Spleen (tissue), 11 donors: ENCODE results near the gene DOCK2. TPM values are rescaled to one million over a fixed set of nuclear protein-coding genes. Genes with fewer than 3 reads are reported as not detected.
A peak's percentile ranks its signal among the peaks of the same experiment; 100 is the strongest.

Experiments used
- DNase-seq: peaks from one replicate; pipeline ENCODE4 v3.0.0-alpha.2; 2020
- H3K27ac ChIP-seq, 8 donors: fragments of 200-600 bp; sonication (generic) in 7 of 8; 1 replicate in 4 of 8; 2 replicates in 4 of 8; pipeline versions ENCODE4 v1.5.0 to v1.8.0; 2016 to 2021; ENCODE audit warnings: inconsistent platforms in 4 of 8, mild to moderate bottlenecking in 4 of 8, moderate library complexity in 1 of 8
- H3K27me3 ChIP-seq, 7 donors: fragments of 200-600 bp; sonication (generic) in 6 of 7; replicated peaks in 1 of 7; 1 replicate in 4 of 7; 2 replicates in 3 of 7; pipeline versions ENCODE4 v1.5.0 to v1.8.0; 2016 to 2021; ENCODE audit warnings: inconsistent platforms in 3 of 7, mild to moderate bottlenecking in 1 of 7
- H3K36me3 ChIP-seq, 6 donors: fragments of 200-600 bp; sonication (generic) in 5 of 6; 1 replicate in 4 of 6; 2 replicates in 2 of 6; pipeline versions ENCODE4 v1.5.0 to v1.8.0; 2016 to 2021; ENCODE audit warnings: inconsistent platforms in 2 of 6
- H3K4me1 ChIP-seq, 6 donors: fragments of 200-600 bp; sonication (generic) in 5 of 6; 1 replicate in 3 of 6; 2 replicates in 3 of 6; pipeline versions ENCODE4 v1.5.0 to v1.8.0; 2016 to 2021; ENCODE audit warnings: inconsistent platforms in 3 of 6
- H3K4me3 ChIP-seq, 8 donors: fragments of 200-600 bp; sonication (generic) in 7 of 8; 1 replicate in 4 of 8; 2 replicates in 4 of 8; pipeline versions ENCODE4 v1.5.0 to v1.8.0; 2016 to 2021; ENCODE audit warnings: inconsistent platforms in 4 of 8, mild to moderate bottlenecking in 4 of 8, moderate library complexity in 2 of 8
- H3K9me3 ChIP-seq, 8 donors: fragments of 200-600 bp; sonication (generic) in 7 of 8; 1 replicate in 4 of 8; 2 replicates in 4 of 8; pipeline versions ENCODE4 v1.5.0 to v1.8.0; 2016 to 2021; ENCODE audit warnings: inconsistent platforms in 4 of 8
- POLR2A ChIP-seq, 3 donors: fragments of 450-650 bp; IDR thresholded peaks; one replicate each; pipeline ENCODE4 v1.5.1; 2017; ENCODE audit warnings: antibody characterized with exemption in 3 of 3, mild to moderate bottlenecking in 1 of 3
- POLR2AphosphoS5 ChIP-seq, 3 donors: sonication (generic); formaldehyde crosslinking; IDR thresholded peaks; one replicate each; pipeline ENCODE4 v1.5.1; 2017; ENCODE audit warnings: antibody characterized with exemption in 3 of 3
- WGBS, 5 donors: extraction: QIAGEN DNeasy Blood & Tissue Kit in 3 of 5; methylation state at CpG; one replicate each; pipeline versions ENCODE4 v1.1.5 to v1.1.7; 2013 to 2018; 5-methylcytosine and 5-hydroxymethylcytosine counted together
- intact Hi-C: fragments of 100-400 bp; cut with DNase I; formaldehyde crosslinking; loops from one replicate; pipeline ENCODE4 v1.15.0; 2023; ENCODE audit warnings: low total_unique reads
- polyA plus RNA-seq, 3 donors: library from polyadenylated mRNA; stranded (reverse); fragments of 200-250 nt; gene quantifications; one replicate each; pipeline ENCODE4 v1.2.1, GENCODE V29; 2013
- total RNA-seq, 7 donors: library from RNA; depleted of rRNA in 3 of 7; stranded (reverse); fragments of >200 nt in 3 of 7; fragmentation: NEBNext Ultra II Directional in 4 of 7; extraction: Animal tissue kit (Norgen Biotek cat#: 25700) in 4 of 7; gene quantifications; one replicate each; pipeline versions ENCODE4 v1.1.0 to v1.2.1, GENCODE V29; 2016 to 2021
- TF ChIP-seq, protein P1 (sequence below), 11 experiments: fragments of 200-600 bp in 7 of 11; fragments of 450-650 bp in 4 of 11; sonication (generic) in 4 of 11; IDR thresholded peaks in 8 of 11; conservative IDR thresholded peaks in 3 of 11; 1 replicate in 7 of 11; 2 replicates in 4 of 11; pipeline versions ENCODE4 v1.4.0 to v1.8.0; 2016 to 2021; ENCODE audit warnings: antibody characterized with exemption in 11 of 11, inconsistent platforms in 4 of 11, mild to moderate bottlenecking in 1 of 11
- donor health status: healthy with polysubstance abuse.
- donor health status: DM: no; HTN: no; CAD: no; lungs with moderate emphysema.
- donor health status: DM: no; HTN: no; CAD: no.
- donor health status: Bipolar disorder and iron deficiency.
- donor health status: healthy.
- donor health status: DM: no; HTN: no; CAD: no.
- donor health status: DM: yes; HTN: yes; CAD: no.

DOCK2 gene
- total and polyA plus RNA-seq, 10 donors, result 30.6 to 321 (median 198) TPM

DNA sequence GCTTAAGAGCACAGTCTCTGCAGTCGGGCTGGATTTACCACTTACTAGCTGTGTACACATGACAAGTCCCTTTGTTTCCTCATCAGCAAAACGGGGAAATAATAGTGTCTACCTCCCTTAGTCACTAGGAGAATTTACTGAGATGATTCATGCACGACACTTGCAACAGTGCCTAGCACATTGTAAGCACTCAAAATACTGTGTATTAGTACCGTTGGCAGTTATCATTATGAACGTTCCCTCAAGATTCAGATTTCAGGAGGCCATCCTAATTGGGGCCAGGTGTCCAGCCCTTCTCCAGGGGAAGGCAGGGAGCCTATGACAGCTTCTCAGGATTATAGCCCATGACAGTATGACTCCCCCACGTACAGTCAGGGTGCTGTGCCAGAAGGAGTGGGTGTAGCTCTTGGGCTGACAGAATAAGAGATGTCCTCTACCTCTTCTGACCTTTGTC lies 164.3 kb downstream of the DOCK2 start:
- H3K9me3 ChIP-seq, result no peaks in the 10 kb centered on the region
- DNase-seq, result no peak
- H3K36me3 ChIP-seq, result peaks cover 0 to 70% (median 10%) of the 10 kb centered on the region in 6 donors
- no peak overlapping the region for H3K4me3 ChIP-seq
- H3K27me3 ChIP-seq, result no peaks in the 10 kb centered on the region
- TF ChIP-seq, protein P1, sequence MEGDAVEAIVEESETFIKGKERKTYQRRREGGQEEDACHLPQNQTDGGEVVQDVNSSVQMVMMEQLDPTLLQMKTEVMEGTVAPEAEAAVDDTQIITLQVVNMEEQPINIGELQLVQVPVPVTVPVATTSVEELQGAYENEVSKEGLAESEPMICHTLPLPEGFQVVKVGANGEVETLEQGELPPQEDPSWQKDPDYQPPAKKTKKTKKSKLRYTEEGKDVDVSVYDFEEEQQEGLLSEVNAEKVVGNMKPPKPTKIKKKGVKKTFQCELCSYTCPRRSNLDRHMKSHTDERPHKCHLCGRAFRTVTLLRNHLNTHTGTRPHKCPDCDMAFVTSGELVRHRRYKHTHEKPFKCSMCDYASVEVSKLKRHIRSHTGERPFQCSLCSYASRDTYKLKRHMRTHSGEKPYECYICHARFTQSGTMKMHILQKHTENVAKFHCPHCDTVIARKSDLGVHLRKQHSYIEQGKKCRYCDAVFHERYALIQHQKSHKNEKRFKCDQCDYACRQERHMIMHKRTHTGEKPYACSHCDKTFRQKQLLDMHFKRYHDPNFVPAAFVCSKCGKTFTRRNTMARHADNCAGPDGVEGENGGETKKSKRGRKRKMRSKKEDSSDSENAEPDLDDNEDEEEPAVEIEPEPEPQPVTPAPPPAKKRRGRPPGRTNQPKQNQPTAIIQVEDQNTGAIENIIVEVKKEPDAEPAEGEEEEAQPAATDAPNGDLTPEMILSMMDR (IDR thresholded peaks at IDR 0.05 in 8 of 11, conservative IDR thresholded peaks at IDR 0.05 in 3 of 11), result no peak
- TF ChIP-seq POLR2AphosphoS5 (IDR thresholded peaks at IDR 0.05), result peak in 1 of 3 donors; percentile 35
- TF ChIP-seq POLR2A (IDR thresholded peaks at IDR 0.05), result no peak
- H3K27ac ChIP-seq, result peak overlapping the region in 1 of 8 donors; percentile 54
- intact Hi-C loops, result no loop called here
- H3K4me1 ChIP-seq, result peaks cover 0 to 33% (median 7%) of the 10 kb centered on the region in 6 donors
- 56 to 67% (median 64%) methylated on average over 6 of the region's 6 CpGs for WGBS, 5 donors

DNA sequence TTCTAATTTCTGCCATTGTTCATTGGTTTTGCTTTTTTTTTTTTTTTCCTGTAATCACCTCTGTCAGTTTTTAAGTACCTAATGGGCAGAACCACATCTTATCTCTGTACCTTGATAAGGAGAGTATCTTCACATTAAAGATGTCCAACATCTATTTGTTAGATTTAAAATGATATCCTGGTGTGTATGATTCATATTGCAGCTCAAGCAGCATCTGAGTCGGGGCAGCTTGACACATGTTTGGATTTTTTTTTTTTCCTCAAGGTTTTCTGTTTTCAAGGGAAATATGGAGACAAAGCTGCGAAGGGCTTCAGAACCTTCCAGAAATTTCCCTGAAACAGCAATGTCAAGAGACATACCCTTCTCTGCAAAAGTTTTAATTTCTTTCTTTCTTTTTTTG lies 164.7 kb downstream of the DOCK2 start:
- no peak for DNase-seq
- 81 to 93% (median 89%) methylated on average over 2 of the region's 2 CpGs for WGBS, 5 donors
- no peaks in the 10 kb centered on the region for H3K27me3 ChIP-seq
- H3K4me1 ChIP-seq, result peaks cover 0 to 33% (median 7%) of the 10 kb centered on the region in 6 donors
- H3K9me3 ChIP-seq, result no peaks in the 10 kb centered on the region
- H3K36me3 ChIP-seq, result peaks cover 0 to 70% (median 10%) of the 10 kb centered on the region in 6 donors
- no peak overlapping the region for H3K4me3 ChIP-seq
- H3K27ac ChIP-seq, result peak overlapping the region in 1 of 8 donors; percentile 54
- TF ChIP-seq, protein P1 (IDR thresholded peaks at IDR 0.05 in 8 of 11, conservative IDR thresholded peaks at IDR 0.05 in 3 of 11), result no peak
- no peak for TF ChIP-seq POLR2A (IDR thresholded peaks at IDR 0.05)
- no peak for TF ChIP-seq POLR2AphosphoS5 (IDR thresholded peaks at IDR 0.05)
- intact Hi-C loops, result no loop called here

DNA sequence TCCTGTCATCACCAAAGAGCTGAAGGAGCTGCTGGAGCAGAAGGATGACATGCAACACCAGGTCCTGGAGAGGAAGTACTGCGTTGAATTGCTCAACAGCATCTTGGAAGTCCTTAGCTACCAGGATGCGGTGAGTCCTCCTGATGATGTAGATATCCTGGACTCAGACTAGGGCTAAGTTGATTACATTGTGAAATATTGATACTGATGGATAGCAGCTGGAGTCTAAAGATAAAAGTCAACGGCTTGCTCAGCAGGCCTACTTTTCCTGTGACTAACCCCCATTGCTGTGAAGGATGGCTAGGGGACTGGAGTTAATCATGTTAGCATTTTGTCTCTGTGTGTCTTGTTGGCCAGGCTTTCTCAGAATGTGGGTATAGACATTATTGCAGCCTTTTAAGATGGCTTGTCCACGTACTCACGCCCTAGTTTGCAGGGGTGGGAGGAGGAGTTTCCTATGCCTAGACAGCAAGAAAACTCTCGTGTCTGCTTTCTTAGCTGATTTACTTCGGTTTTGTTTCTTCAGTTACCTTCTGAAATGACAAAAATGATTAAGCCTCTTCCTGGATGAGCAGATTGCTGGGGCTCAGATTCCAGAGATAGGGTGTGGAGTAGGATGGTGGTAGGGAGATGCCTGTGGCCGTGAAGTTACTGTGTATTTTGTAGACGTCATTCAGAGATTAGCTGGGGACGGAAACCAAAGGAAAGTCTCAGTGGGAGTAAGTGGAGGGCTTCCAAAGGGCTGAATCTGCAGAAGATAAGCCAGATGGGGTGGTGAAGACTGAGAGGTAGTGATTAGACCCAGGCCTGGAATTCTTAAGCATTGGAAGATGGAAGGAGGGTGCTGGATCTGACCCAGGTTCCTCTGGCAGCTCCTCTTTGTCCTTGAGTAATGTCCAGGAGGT lies 166.3 kb downstream of the DOCK2 start:
- H3K36me3 ChIP-seq, result peaks cover 0 to 73% (median 10%) of the 10 kb centered on the region in 6 donors
- peak overlapping the region in 3 of 8 donors; percentile 3 to 39 (median 27) for H3K27ac ChIP-seq
- intact Hi-C loops, result no loop called here
- no peak for DNase-seq
- no peaks in the 10 kb centered on the region for H3K27me3 ChIP-seq
- no peak overlapping the region for H3K4me3 ChIP-seq
- TF ChIP-seq POLR2AphosphoS5 (IDR thresholded peaks at IDR 0.05) (peak in 1 of 3 donors; percentile 64), POLR2A (IDR thresholded peaks at IDR 0.05) (no peak)
- H3K4me1 ChIP-seq, result peaks cover 0 to 34% (median 7%) of the 10 kb centered on the region in 6 donors
- H3K9me3 ChIP-seq, result no peaks in the 10 kb centered on the region
- WGBS, 5 donors, result 49 to 70% (median 58%) methylated on average over 10 of the region's 10 CpGs

DNA sequence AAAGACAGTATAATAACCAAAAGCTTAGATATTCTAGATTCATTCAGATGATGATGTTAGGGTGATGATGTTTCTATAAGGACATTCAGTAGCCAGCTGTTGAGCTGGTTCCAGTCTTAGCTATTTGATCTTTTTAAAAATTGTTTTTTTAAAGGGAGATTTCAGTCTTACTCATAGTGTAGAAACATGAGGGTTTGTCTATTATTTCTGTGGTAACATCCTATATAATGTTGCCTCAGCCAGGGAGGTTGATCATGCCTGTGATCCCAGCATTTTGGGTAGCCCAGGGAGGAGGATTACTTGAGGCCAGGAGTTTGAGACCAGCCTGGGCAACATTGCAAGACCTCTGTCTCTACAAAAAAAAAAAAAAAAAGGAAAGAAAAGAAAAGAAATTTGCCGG lies 167.8 kb downstream of the DOCK2 start:
- WGBS, 5 donors, result 78 to 100% (median 84%) methylated on average over 1 of the region's 1 CpG
- H3K36me3 ChIP-seq, result peaks cover 0 to 80% (median 13%) of the 10 kb centered on the region in 6 donors
- TF ChIP-seq, protein P1 (IDR thresholded peaks at IDR 0.05 in 8 of 11, conservative IDR thresholded peaks at IDR 0.05 in 3 of 11), result no peak
- TF ChIP-seq POLR2A (IDR thresholded peaks at IDR 0.05) (no peak), POLR2AphosphoS5 (IDR thresholded peaks at IDR 0.05) (no peak)

More for the DNA sequence above, 167.8 kb downstream of the DOCK2 start:
- no peak overlapping the region for H3K27ac ChIP-seq
- H3K4me3 ChIP-seq, result no peak overlapping the region
- no peak for DNase-seq
- intact Hi-C loops, result no loop called here
- no peaks in the 10 kb centered on the region for H3K9me3 ChIP-seq
- H3K27me3 ChIP-seq, result no peaks in the 10 kb centered on the region
- H3K4me1 ChIP-seq, result peaks cover 0 to 42% (median 7%) of the 10 kb centered on the region in 6 donors
